Keratinocyte (primary cell): ENCODE results near the gene MAGI1. TPM values are rescaled to one million over a fixed set of nuclear protein-coding genes. Genes with fewer than 3 reads are reported as not detected.

Experiments
- DNase-seq: peaks from one replicate; pipeline ENCODE4 v3.0.0-alpha.2; 2011; ENCODE audit warnings: low read depth, missing footprints, low spot score
- FAIRE-seq: peaks from 2 replicates; lab custom pipeline; 2011; peaks lifted over from hg19 to GRCh38; lab: Jason Lieb, UNC
- H2AFZ ChIP-seq: 2 replicates; pipeline ENCODE4 v1.6.0; 2012; ENCODE audit warnings: low read length, control low read depth, inconsistent platforms; ENCODE audit not compliant: control insufficient read depth
- H3K27ac ChIP-seq: 2 replicates; pipeline ENCODE4 v1.5.1; 2011; ENCODE audit warnings: low read length; ENCODE audit not compliant: control insufficient read depth, insufficient read depth
- H3K27me3 ChIP-seq: 3 replicates; pipeline ENCODE4 v1.6.0; 2011; ENCODE audit warnings: low read length; ENCODE audit not compliant: control insufficient read depth, insufficient read depth; ENCODE audit errors: extremely low read depth
- H3K36me3 ChIP-seq, 2 experiments: 2 replicates in 1 of 2; 3 replicates in 1 of 2; pipeline ENCODE4 v1.5.1; 2011; ENCODE audit warnings: low read length in 2 of 2, mild to moderate bottlenecking in 1 of 2; ENCODE audit not compliant: control insufficient read depth in 2 of 2, insufficient read depth in 2 of 2; ENCODE audit errors: extremely low read depth in 1 of 2
- H3K4me1 ChIP-seq: 3 replicates; pipeline ENCODE4 v1.5.1; 2011; ENCODE audit warnings: low read length; ENCODE audit not compliant: control insufficient read depth, insufficient read depth; ENCODE audit errors: extremely low read depth
- H3K4me2 ChIP-seq: 3 replicates; pipeline ENCODE4 v1.6.0; 2011; ENCODE audit warnings: low read depth, low read length; ENCODE audit not compliant: control insufficient read depth, insufficient read depth; ENCODE audit errors: extremely low read depth
- H3K4me3 ChIP-seq, 3 experiments: fragments of 200-600 bp in 1 of 3; sonication (generic) in 1 of 3; 2 replicates in 2 of 3; 3 replicates in 1 of 3; pipeline ENCODE4 v1.5.1; 2011 to 2016; ENCODE audit warnings: low read length in 3 of 3, mild to moderate bottlenecking in 3 of 3, control low read depth in 2 of 3, inconsistent platforms in 1 of 3, low read depth in 1 of 3, mixed read lengths in 1 of 3, mixed run types in 1 of 3, moderate library complexity in 1 of 3; ENCODE audit not compliant: control insufficient read depth in 2 of 3, insufficient read depth in 2 of 3; ENCODE audit errors: extremely low read depth in 1 of 3
- H3K79me2 ChIP-seq: 2 replicates; pipeline ENCODE4 v1.6.0; 2012; ENCODE audit warnings: low read length; ENCODE audit not compliant: control insufficient read depth, insufficient read depth
- H3K9ac ChIP-seq: 3 replicates; pipeline ENCODE4 v1.6.0; 2011; ENCODE audit warnings: low read length; ENCODE audit not compliant: control insufficient read depth, insufficient read depth; ENCODE audit errors: extremely low read depth
- H3K9me1 ChIP-seq: 3 replicates; pipeline ENCODE4 v1.6.0; 2011; ENCODE audit warnings: low read length; ENCODE audit not compliant: control insufficient read depth, insufficient read depth; ENCODE audit errors: extremely low read depth
- H3K9me3 ChIP-seq: 2 replicates; pipeline ENCODE4 v1.5.1; 2012; ENCODE audit warnings: low read depth, low read length; ENCODE audit not compliant: control insufficient read depth
- H4K20me1 ChIP-seq: 3 replicates; pipeline ENCODE4 v1.6.0; 2011; ENCODE audit warnings: low read length; ENCODE audit not compliant: control insufficient read depth, insufficient read depth; ENCODE audit errors: extremely low read depth
- CTCF ChIP-seq, 3 experiments: IDR thresholded peaks in 1 of 3; conservative IDR thresholded peaks in 1 of 3; optimal IDR thresholded peaks in 1 of 3; 2 replicates in 2 of 3; 3 replicates in 1 of 3; pipeline versions ENCODE3 to v1.5.1; 2011; ENCODE audit warnings: low read length in 3 of 3, mild to moderate bottlenecking in 3 of 3, moderate library complexity in 2 of 3, control low read depth in 1 of 3, inconsistent platforms in 1 of 3; ENCODE audit not compliant: insufficient read depth in 2 of 3; ENCODE audit errors: extremely low read depth in 1 of 3
- EZH2 ChIP-seq: IDR thresholded peaks from one replicate; pipeline ENCODE4 v1.6.1; 2012; ENCODE audit warnings: inconsistent platforms, mild to moderate bottlenecking, low read length, moderate library complexity
- dilution Hi-C: fragments of 300-500 bp; cut with MboI; formaldehyde crosslinking; loops from one replicate; pipeline ENCODE4 v1.7.0; 2020; ENCODE audit warnings: low sequenced_read_pairs; ENCODE audit not compliant: extremely low pct_ligation_motif_present
- polyA plus RNA-seq, 5 experiments: library from polyadenylated mRNA; depleted of rRNA in 3 of 5; stranded (reverse) in 3 of 5; stranded (forward) in 1 of 5; unstranded in 1 of 5; fragments of >200 nt; gene quantifications; 1 replicate in 1 of 5; 2 replicates in 3 of 5; 3 replicates in 1 of 5; pipeline versions ENCODE4 v1.2.1 to v1.2.3, GENCODE V29; 2011 to 2012; ENCODE audit warnings: missing spikeins in 2 of 5, low read depth in 1 of 5, low replicate concordance in 1 of 5

MAGI1 gene
- polyA plus RNA-seq, 1 donor (not counting 4 experiments of a cell fraction or from before 2014, with no cell fraction given): 10.9 TPM

DNA sequence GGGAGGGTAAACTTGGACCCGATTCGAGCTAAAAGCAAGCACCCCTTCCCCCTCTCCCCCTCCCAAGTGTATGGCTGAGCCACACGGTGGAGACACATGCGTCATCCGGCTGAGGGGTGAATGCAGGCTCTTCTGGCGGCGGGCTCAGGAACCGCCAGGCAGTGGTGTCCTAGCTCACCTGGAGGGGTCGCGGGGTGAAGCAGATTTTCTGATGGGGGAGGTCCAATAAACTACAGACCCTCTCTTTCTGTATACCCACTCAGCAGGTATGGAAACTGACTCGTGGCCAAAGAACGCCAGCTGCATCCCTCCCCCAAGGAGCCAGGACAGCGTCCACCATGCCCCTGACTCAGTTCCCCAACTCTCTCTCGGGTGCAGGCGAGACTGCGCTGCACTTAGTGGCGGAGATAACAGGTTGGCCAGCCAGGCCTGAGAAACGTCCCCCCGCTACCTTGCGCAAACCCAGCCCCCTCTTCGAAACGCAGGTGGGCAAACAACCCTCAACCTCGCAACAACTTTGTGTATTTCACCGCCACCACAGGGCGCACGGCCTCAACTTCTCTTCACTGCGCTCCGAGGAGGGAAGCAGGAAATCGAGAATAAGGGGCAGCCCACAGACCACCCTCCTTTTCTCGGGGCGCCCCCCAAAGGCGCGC is 1.3 kb downstream of the MAGI1 start:
- no peaks in the 10 kb centered on the region for H3K27me3 ChIP-seq
- dilution Hi-C loops: no loop called here
- peak overlapping the region; percentile 81 for H3K4me2 ChIP-seq
- H3K9me3 ChIP-seq: no peaks in the 10 kb centered on the region
- DNase-seq: no peak
- no peaks in the 10 kb centered on the region for H3K9me1 ChIP-seq
- no peaks in the 10 kb centered on the region for H3K36me3 ChIP-seq
- H3K4me1 ChIP-seq: peaks cover 16% of the 10 kb centered on the region
- H3K9ac ChIP-seq: peak overlapping the region; percentile 81
- peak; percentile 79 for FAIRE-seq
- peak overlapping the region; percentile 68 to 91 (median 90) for H3K4me3 ChIP-seq
- peaks cover 33% of the 10 kb centered on the region for H3K79me2 ChIP-seq
- peak overlapping the region; percentile 79 for H3K27ac ChIP-seq
- no peak for TF ChIP-seq EZH2
- peak; percentile 34 to 66 (median 37) for TF ChIP-seq CTCF (optimal IDR thresholded peaks at IDR 0.05 in 1 of 3, IDR thresholded peaks at IDR 0.05 in 1 of 3, conservative IDR thresholded peaks at IDR 0.05 in 1 of 3; ENCODE audit: extremely low read depth in 1 of 3, insufficient read depth in 2 of 3, low read length in 3 of 3)
- peak overlapping the region; percentile 93 for H2AFZ ChIP-seq
- H4K20me1 ChIP-seq: no peaks in the 10 kb centered on the region

DNA sequence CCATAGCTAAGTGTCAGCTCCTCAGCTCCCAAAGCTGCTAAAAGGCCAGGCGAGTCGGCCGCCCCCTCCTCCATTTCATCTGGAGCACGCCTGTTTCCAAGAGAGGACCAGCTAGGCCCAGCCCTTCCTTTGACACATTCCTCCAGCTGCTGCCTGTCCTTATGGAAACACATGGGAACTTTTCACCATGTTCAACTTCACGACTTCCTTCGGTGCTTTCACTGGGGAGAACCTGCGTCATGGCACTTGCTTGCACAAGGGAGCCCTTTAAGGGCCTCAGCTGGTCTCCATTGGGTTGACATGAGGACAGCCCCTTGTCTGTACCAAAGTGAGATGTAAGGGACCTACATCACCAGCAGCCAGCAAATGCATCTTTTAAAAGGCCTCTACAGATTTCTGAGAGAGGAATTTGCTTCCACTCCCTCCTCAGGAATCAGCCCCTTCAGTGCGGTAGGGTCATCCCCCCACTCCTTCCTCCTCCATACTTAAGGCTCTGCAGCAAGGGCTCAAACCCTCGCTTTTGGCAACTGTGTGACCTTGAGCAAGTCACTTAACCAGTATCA is 2.1 kb downstream of the MAGI1 start:
- no peak for TF ChIP-seq CTCF (optimal IDR thresholded peaks at IDR 0.05 in 1 of 3, IDR thresholded peaks at IDR 0.05 in 1 of 3, conservative IDR thresholded peaks at IDR 0.05 in 1 of 3; ENCODE audit: extremely low read depth in 1 of 3, insufficient read depth in 2 of 3, low read length in 3 of 3)
- TF ChIP-seq EZH2: no peak
- H3K27ac ChIP-seq: peak overlapping the region; percentile 79
- H2AFZ ChIP-seq: peak overlapping the region; percentile 93
- peaks cover 33% of the 10 kb centered on the region for H3K79me2 ChIP-seq
- DNase-seq (no peak), FAIRE-seq (no peak)
- H3K4me3 ChIP-seq: peak overlapping the region; percentile 68 to 91 (median 90)
- no peaks in the 10 kb centered on the region for H3K27me3 ChIP-seq
- H3K4me1 ChIP-seq: peaks cover 16% of the 10 kb centered on the region
- H4K20me1 ChIP-seq: no peaks in the 10 kb centered on the region
- H3K9me3 ChIP-seq: no peaks in the 10 kb centered on the region
- dilution Hi-C loops: no loop called here
- H3K9me1 ChIP-seq: no peaks in the 10 kb centered on the region
- H3K9ac ChIP-seq: peak overlapping the region; percentile 81
- peak overlapping the region; percentile 81 for H3K4me2 ChIP-seq
- H3K36me3 ChIP-seq: no peaks in the 10 kb centered on the region
